Jurkat, Clone E6-1 (cell line): Measurements from ENCODE around the gene PRSS57.

Source experiments
- DNase-seq: peaks from one replicate; pipeline ENCODE4 v3.0.0-alpha.2; 2011; ENCODE audit warnings: low read depth, low spot score
- H3K4me3 ChIP-seq: 2 replicates; pipeline ENCODE4 v1.5.1; 2011; ENCODE audit warnings: mild to moderate bottlenecking, low read length, control low read depth, moderate library complexity

PRSS57 gene

GRCh38 chr19:644789-645188 lies 50.5 kb downstream of the PRSS57 start:
- no peak for DNase-seq
- no peak overlapping the region for H3K4me3 ChIP-seq

DNA sequence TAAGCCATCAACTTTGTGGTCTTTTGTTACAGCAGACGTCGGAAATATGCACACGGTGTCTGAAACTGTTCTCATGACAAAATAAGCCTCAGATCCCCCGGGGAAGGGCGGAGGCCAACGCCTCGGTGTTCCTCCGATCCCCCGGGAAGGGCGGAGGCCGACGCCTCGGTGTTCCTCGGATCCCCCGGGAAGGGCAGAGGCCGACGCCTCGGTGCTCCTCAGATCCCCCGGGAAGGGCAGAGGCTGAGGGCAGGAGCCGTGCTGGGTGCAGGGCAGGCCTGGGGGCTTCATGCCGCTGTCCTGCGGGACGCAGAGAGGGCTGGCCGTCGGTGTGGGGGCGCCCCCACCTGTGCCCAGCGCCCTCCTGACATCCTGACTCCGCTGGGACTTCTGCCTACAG lies 50.9 kb downstream of the PRSS57 start:
- H3K4me3 ChIP-seq, result no peak overlapping the region
- DNase-seq, result no peak

DNA sequence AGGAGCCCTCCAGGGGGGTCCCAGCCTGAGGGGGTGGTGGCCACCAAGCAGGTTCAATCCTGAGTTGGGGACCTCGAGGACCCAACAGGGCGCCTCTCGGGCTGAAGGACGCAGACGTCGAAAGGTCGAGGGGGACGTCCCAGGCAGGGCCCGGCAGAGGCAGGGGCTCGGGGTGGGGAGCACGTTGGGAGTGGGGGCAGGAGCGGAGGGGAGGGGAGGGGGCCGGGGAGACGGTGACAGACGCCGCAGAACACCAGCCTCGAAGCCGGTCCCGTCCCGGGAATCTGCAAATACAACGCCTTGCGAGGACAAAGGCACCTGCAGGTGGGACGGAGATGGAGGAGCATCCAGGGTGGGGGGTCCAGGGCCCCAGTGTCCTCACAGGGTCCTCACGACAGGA lies 51.5 kb downstream of the PRSS57 start:
- no peak for DNase-seq
- no peak overlapping the region for H3K4me3 ChIP-seq

- no peak overlapping the region for H3K4me3 ChIP-seq
- DNase-seq, result no peak
Observed at GRCh38 chr19:642767-643727, 52.2 kb downstream of the PRSS57 start.

- DNase-seq, result no peak
- H3K4me3 ChIP-seq, result no peak overlapping the region
Observed at GRCh38 chr19:641702-642101, 53.5 kb downstream of the PRSS57 start.

DNA sequence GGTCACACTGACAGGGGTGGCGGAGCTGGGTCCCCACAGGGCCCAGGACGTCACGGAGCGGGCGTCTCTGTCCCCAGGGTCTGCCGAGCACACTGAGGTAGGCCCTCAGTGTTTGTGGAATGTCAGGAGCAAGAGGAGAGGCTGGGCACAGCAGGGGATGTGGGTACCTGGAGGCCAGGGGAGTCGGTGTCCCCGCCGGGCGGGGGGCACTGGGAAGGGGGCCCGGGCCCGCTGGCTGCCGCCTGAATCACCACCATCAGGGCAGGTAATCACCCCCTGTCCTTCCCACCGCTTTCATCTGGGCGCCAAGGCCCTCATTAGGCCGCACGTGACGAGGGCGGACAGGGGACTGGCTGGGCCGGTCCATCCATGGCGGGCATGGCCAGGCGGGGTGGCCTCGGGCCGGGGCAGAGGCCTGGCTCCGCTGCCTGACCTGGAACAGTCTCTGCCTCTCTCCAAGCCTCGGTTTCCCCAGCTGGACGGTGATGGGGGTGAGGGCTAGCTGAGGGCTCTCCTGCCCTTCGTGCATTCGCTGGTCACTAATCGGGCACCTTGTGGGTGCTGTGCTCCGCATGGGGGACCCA lies 54.6 kb downstream of the PRSS57 start:
- H3K4me3 ChIP-seq, result no peak overlapping the region
- DNase-seq, result no peak

DNA sequence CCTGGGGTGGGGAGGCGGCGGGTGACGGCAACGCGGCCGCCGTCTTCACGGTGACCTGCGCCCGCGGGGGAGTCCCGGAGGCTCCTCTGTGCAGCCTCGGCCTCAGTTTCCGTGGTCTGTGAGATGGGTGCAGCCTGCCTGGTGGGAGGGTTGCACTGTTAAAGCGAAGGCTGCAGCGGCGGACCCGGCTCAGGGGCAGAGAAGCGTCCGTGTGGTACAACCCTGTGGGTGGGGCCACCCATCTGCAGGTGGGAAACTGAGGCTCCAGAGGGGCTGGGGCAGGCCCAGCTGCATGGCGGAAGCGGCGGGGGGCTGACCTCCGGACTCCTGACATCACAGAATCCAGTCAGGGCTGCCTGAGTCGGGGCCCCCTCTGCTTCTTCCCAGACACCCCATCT lies 55.1 kb downstream of the PRSS57 start:
- peak overlapping the region; percentile 28 for H3K4me3 ChIP-seq
- DNase-seq, result no peak

- DNase-seq, result peak; percentile 66
- peak within 1 kb of the TSS; percentile 58 for H3K4me3 ChIP-seq
Observed at GRCh38 chr19:639253-640160, 55.7 kb downstream of the PRSS57 start, which contains the start of gene FGF22. Gene FGF22, plus strand, starts transcription at chr19:639879. Its CDS starts 47 bp downstream, at chr19:639926.

DNA sequence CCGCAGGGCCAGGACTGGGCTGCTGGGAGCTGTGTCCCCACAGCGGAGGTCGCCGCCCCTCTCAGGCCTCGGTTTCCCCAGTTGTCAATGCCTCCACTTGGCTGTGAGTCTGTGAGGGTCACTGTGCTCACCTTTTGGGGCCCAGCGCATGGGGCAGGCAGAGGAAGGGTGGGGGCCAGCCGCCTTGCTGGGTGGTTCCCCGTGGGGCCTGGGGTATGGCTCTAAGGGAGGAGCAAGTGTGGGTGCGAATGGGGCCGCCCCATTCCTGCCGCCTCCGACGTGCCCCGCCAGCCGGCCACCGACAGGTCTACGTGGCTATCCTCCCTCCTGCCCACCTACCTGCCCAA lies 56.4 kb downstream of the PRSS57 start:
- DNase-seq, result no peak
- H3K4me3 ChIP-seq, result peak overlapping the region; percentile 58
